A549 (cell line): ENCODE results near the gene POR. TPM values are rescaled to one million over a fixed set of nuclear protein-coding genes. Genes with fewer than 3 reads are reported as not detected.

Experiments used
- ATAC-seq, 2 experiments: fragments of 200-7000 bp in 1 of 2; fragments of >200 bp in 1 of 2; cut with Nextera tagmentation in 1 of 2; cut with Tn5 transposase in 1 of 2; 3 replicates each; pipeline versions ENCODE4 v1.8.0 to v1.9.1; 2018 to 2020; ENCODE audit warnings: mild to moderate bottlenecking in 1 of 2, moderate library complexity in 1 of 2
- CTCF ChIA-PET: fragments of 300-600 bp; sonication (Branson Sonifier 250); formaldehyde crosslinking; extraction: SDS; loops from one replicate; lab custom pipeline; 2021; ENCODE audit warnings: antibody characterized with exemption, inconsistent platforms; lab: Yijun Ruan, JAX
- POLR2A ChIA-PET: fragments of 350-600 bp; formaldehyde crosslinking; extraction: SDS; loops from one replicate; lab custom pipeline; 2021; ENCODE audit warnings: antibody characterized with exemption, inconsistent platforms; lab: Yijun Ruan, JAX
- DNase-seq, 2 experiments: peaks; one replicate each; pipeline versions ENCODE4 v3.0.0 to v3.0.0-alpha.2; 2011 to 2016; ENCODE audit warnings: low read depth in 1 of 2, low spot score in 1 of 2
- FAIRE-seq: peaks from 2 replicates; lab custom pipeline; 2011; peaks lifted over from hg19 to GRCh38; lab: Jason Lieb, UNC
- H3K27ac ChIP-seq, 2 experiments: fragments of >200 bp; sonication (Bioruptor Twin); formaldehyde crosslinking; 3 replicates each; pipeline ENCODE4 v1.5.1; 2016 to 2017
- H3K4me1 ChIP-seq: fragments of >200 bp; sonication (Bioruptor Twin); formaldehyde crosslinking; 3 replicates; pipeline ENCODE4 v1.6.1; 2016
- H3K4me2 ChIP-seq: fragments of >200 bp; sonication (Bioruptor Twin); formaldehyde crosslinking; 3 replicates; pipeline ENCODE4 v1.6.1; 2016
- H3K4me3 ChIP-seq: fragments of >200 bp; sonication (Bioruptor Twin); formaldehyde crosslinking; 3 replicates; pipeline ENCODE4 v1.5.1; 2016
- H3K9me3 ChIP-seq: fragments of >200 bp; sonication (Bioruptor Twin); formaldehyde crosslinking; 3 replicates; pipeline ENCODE4 v1.6.1; 2016
- CBX8 ChIP-seq: fragments of 200-600 bp; sonication (generic); IDR thresholded peaks from 2 replicates; pipeline ENCODE4 v1.6.1; 2016
- CEBPB ChIP-seq, 2 experiments: fragments of >200 bp in 1 of 2; sonication (Bioruptor Twin) in 1 of 2; formaldehyde crosslinking in 1 of 2; IDR thresholded peaks; 2 replicates each; pipeline ENCODE4 v1.6.1; 2012 to 2016
- CHD2 ChIP-seq: fragments of 150-350 bp; IDR thresholded peaks from 2 replicates; pipeline ENCODE4 v1.6.1; 2014; ENCODE audit warnings: low read length; ENCODE audit not compliant: partially characterized antibody
- EHF ChIP-seq: fragments of 250-450 bp; sonication (Bioruptor Pico); IDR thresholded peaks from 2 replicates; pipeline ENCODE4 v1.5.0; 2020; ENCODE audit warnings: mild to moderate bottlenecking
- HOXA7 ChIP-seq: fragments of 250-450 bp; sonication (Bioruptor Pico); IDR thresholded peaks from 2 replicates; pipeline ENCODE4 v1.5.0; 2020; ENCODE audit warnings: mild to moderate bottlenecking, moderate library complexity
- HOXB13 ChIP-seq: fragments of 250-450 bp; sonication (Bioruptor Pico); IDR thresholded peaks from 2 replicates; pipeline ENCODE4 v1.5.0; 2020; ENCODE audit warnings: low read depth, mild to moderate bottlenecking, moderate library complexity
- JUNB ChIP-seq: fragments of >200 bp; sonication (Bioruptor Twin); formaldehyde crosslinking; IDR thresholded peaks from 2 replicates; pipeline ENCODE4 v1.6.1; 2016
- KDM1A ChIP-seq: fragments of 200-600 bp; sonication (generic); IDR thresholded peaks from 2 replicates; pipeline ENCODE4 v1.6.1; 2016; ENCODE audit warnings: low read depth, mild to moderate bottlenecking
- MYC ChIP-seq: IDR thresholded peaks from 2 replicates; pipeline ENCODE4 v1.6.1; 2012; ENCODE audit warnings: mild to moderate bottlenecking, inconsistent platforms, low read length, improper control_type of control experiment, borderline replicate concordance
- NPAS2 ChIP-seq: fragments of 250-450 bp; sonication (Bioruptor Pico); IDR thresholded peaks from 2 replicates; pipeline ENCODE4 v1.8.0; 2022; ENCODE audit warnings: mild to moderate bottlenecking, moderate library complexity, borderline replicate concordance
- SMC3 ChIP-seq: fragments of >200 bp; sonication (Bioruptor Twin); formaldehyde crosslinking; IDR thresholded peaks from 3 replicates; pipeline ENCODE4 v1.6.1; 2018; ENCODE audit warnings: inconsistent platforms
- WGBS: methylation state at CpG from one replicate; pipeline ENCODE4 v1.1.6; 2017; ENCODE audit errors: missing lambda C conversion rate; 5-methylcytosine and 5-hydroxymethylcytosine counted together
- polyA plus RNA-seq, 4 experiments: library from polyadenylated mRNA; depleted of rRNA in 3 of 4; stranded (reverse); fragments of >200 nt; fragmentation: RNase III in 1 of 4; extraction: RNeasy Plus Mini Kit Qiagen cat#74134 plus additional on column Dnase treatment in 1 of 4; gene quantifications; 2 replicates in 3 of 4; 3 replicates in 1 of 4; pipeline ENCODE4 v1.2.3, GENCODE V29; 2011 to 2017
- TF ChIP-seq, protein P1 (sequence below): IDR thresholded peaks from 2 replicates; pipeline ENCODE4 v1.6.1; 2012
- TF ChIP-seq, protein P2 (sequence below): IDR thresholded peaks from 2 replicates; pipeline ENCODE4 v1.6.1; 2012
- TF ChIP-seq, protein P3 (sequence below): fragments of 250-450 bp; sonication (Bioruptor Pico); IDR thresholded peaks from 2 replicates; pipeline ENCODE4 v1.5.0; 2020; ENCODE audit warnings: low read depth, mild to moderate bottlenecking, moderate library complexity
- TF ChIP-seq, protein P4 (sequence below): fragments of >200 bp; sonication (Bioruptor Twin); formaldehyde crosslinking; IDR thresholded peaks from 2 replicates; pipeline ENCODE4 v1.6.1; 2016
- TF ChIP-seq, protein P5 (sequence below): fragments of >200 bp; sonication (Bioruptor Twin); formaldehyde crosslinking; IDR thresholded peaks from 3 replicates; pipeline ENCODE4 v1.6.1; 2016

The POR gene
- polyA plus RNA-seq, 2 of the 4 experiments (the other 2 are of a cell fraction): 71.1 to 109 TPM

DNA sequence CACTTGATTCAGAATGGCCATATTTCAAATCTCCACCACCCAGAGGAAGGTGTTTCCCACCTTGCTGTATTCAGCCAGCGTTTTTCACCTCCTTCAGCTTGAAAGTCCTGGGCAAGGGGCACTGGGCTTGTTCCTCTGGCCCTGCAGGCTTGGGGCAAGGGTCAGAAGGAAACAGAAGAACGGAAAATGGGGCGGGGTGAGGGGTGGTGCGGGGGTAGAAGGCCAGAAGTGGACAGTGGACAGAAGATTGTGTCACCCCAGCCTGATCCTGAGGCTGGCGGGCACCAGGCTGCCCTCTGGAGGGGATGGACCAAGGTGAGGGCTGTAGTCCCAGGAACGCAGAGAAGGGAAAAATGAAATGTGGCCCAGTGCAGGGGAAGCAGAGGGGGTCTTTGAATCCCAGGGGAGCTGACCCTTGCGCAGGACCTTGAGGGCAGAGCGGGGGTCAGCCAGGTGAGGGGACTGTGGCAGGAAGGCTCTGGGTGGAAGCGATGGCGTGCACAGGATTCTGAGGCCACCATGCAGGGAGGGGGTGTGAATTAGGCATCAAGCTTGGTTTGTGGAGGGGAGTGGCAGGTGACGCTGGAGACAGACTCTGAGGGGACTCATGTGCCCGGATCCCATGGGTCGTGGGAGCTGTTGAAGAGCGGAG is 56.5 kb downstream of the POR start (continued):
- TF ChIP-seq, protein P1, sequence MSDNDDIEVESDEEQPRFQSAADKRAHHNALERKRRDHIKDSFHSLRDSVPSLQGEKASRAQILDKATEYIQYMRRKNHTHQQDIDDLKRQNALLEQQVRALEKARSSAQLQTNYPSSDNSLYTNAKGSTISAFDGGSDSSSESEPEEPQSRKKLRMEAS: no peak
- TF ChIP-seq, protein P2, sequence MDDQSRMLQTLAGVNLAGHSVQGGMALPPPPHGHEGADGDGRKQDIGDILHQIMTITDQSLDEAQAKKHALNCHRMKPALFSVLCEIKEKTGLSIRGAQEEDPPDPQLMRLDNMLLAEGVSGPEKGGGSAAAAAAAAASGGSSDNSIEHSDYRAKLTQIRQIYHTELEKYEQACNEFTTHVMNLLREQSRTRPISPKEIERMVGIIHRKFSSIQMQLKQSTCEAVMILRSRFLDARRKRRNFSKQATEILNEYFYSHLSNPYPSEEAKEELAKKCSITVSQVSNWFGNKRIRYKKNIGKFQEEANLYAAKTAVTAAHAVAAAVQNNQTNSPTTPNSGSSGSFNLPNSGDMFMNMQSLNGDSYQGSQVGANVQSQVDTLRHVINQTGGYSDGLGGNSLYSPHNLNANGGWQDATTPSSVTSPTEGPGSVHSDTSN: no peak
- TF ChIP-seq, protein P3, sequence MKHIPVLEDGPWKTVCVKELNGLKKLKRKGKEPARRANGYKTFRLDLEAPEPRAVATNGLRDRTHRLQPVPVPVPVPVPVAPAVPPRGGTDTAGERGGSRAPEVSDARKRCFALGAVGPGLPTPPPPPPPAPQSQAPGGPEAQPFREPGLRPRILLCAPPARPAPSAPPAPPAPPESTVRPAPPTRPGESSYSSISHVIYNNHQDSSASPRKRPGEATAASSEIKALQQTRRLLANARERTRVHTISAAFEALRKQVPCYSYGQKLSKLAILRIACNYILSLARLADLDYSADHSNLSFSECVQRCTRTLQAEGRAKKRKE (CRISPR knock-in tag): no peak
- TF ChIP-seq, protein P4, sequence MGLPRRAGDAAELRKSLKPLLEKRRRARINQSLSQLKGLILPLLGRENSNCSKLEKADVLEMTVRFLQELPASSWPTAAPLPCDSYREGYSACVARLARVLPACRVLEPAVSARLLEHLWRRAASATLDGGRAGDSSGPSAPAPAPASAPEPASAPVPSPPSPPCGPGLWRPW: no peak
- no peak for TF ChIP-seq CBX8
- no peak for TF ChIP-seq KDM1A

DNA sequence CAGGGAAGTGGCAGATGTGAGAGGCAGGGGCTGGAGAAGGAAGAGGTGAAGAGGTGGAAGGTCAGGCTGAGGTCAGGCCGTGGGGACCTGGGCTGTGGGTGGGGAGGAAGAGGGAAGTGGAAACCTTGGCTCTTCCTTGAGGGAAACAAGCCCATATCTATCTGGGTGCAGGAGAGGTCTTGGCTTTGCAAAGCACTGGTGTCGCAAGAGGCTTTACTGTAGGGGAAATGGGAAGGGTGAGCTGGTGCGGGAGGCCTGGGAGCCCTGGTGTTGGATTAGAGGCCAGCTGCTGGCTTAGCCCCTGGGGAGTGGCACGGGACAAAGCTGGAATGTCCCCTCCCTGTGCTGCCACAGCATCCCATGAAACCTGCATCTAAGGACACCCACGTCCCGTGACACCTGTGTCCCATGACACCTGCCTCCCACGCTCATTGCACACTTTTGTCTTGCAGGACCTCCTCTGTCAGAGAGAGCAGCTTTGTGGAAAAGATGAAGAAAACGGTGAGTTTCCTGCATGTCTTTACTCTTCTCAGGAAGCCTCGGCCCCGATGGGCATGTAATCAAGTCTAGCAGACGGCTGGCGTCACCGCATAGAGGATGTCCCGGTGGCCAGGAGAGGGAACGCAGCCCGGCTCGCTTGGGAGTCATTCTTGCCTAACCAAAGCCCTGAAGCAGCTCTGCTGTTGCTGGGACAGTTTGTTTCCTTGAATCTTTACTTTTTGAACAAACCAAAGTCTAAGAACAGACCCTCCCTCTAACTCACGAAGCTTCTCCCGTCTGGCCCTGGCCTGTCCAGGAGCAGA is 57.2 kb downstream of the POR start:
- CTCF ChIA-PET: interaction anchor here (0.7 to 2.8 kb wide), 6 partner anchors 9 to 106 kb away, joined by 3 to 7 read pairs (median 4); partner anchors contain the start of gene RHBDD2
- Histone ChIP-seq H3K27ac (peak overlapping the region in 1 of 2 experiments; percentile 32; a peak in 2 of 6 replicates), H3K9me3 (no peaks in the 10 kb centered on the region), H3K4me2 (no peak overlapping the region), H3K4me3 (no peak overlapping the region)
- WGBS: 84% methylated on average over 19 of the region's 19 CpGs
- POLR2A ChIA-PET: no interaction called here
- FAIRE-seq (no peak), ATAC-seq (peak; percentile 81 to 82), DNase-seq (peak; percentile 54 to 66)
- TF ChIP-seq CEBPB (IDR thresholded peaks at IDR 0.05) (peak; percentile 31 to 65; a peak in 2 of 4 replicates), HOXA7 (no peak), HOXB13 (CRISPR knock-in tag) (no peak), KDM1A (no peak)
- TF ChIP-seq, protein P5, sequence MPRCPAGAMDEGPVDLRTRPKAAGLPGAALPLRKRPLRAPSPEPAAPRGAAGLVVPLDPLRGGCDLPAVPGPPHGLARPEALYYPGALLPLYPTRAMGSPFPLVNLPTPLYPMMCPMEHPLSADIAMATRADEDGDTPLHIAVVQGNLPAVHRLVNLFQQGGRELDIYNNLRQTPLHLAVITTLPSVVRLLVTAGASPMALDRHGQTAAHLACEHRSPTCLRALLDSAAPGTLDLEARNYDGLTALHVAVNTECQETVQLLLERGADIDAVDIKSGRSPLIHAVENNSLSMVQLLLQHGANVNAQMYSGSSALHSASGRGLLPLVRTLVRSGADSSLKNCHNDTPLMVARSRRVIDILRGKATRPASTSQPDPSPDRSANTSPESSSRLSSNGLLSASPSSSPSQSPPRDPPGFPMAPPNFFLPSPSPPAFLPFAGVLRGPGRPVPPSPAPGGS: no peak
- TF ChIP-seq, all 56 proteins: peak for 1
- peaks cover 7% of the 10 kb centered on the region; the same call in 1 of the 3 replicates for H3K4me1 ChIP-seq

DNA sequence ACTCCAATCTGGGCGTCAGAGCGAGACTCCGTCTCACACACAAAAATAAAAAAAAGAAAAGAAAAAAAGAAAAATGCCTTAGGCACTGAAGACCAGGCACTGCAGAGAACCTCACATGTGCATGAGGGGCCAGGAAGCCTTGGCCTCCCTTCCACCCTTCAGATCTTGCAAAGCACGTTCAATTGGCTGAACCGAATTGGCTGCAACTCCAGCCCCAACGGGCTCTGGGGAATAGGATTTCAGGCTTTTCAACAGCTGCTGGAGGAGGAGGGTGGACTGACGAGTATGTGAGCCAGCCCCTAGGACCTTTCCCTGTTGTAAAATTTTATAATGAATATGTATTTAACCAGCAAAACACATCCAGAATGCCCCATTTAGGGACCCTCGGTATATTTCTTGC is 62.8 kb downstream of the POR start:
- ATAC-seq (no peak), FAIRE-seq (no peak), DNase-seq (no peak)
- no peak overlapping the region for H3K4me3 ChIP-seq
- H3K4me1 ChIP-seq: peaks cover 12% of the 10 kb centered on the region
- no peak overlapping the region for H3K4me2 ChIP-seq
- CTCF ChIA-PET: no interaction called here
- TF ChIP-seq MYC: no peak
- TF ChIP-seq CHD2: no peak
- TF ChIP-seq, protein P4: no peak
- TF ChIP-seq EHF (CRISPR knock-in tag): no peak
- no peak for TF ChIP-seq NPAS2 (CRISPR knock-in tag)
- TF ChIP-seq, protein P3 (CRISPR knock-in tag): no peak
- no peak for TF ChIP-seq JUNB
- TF ChIP-seq SMC3: no peak
- POLR2A ChIA-PET: interaction anchor here (0.7 kb wide), 1 partner anchor 86 kb away, joined by 3 read pairs; no protein-coding TSS in a partner anchor
- H3K27ac ChIP-seq: no peak overlapping the region
- WGBS: 90% methylated on average over 8 of the region's 8 CpGs
- H3K9me3 ChIP-seq: no peaks in the 10 kb centered on the region
